ENCODE results near the gene ATG4C. TPM values are rescaled to one million over a fixed set of nuclear protein-coding genes. Genes with fewer than 3 reads are reported as not detected.

ATG4C gene
- total RNA-seq, 1 experiment from 2014 or later = 2.0 TPM

DNA sequence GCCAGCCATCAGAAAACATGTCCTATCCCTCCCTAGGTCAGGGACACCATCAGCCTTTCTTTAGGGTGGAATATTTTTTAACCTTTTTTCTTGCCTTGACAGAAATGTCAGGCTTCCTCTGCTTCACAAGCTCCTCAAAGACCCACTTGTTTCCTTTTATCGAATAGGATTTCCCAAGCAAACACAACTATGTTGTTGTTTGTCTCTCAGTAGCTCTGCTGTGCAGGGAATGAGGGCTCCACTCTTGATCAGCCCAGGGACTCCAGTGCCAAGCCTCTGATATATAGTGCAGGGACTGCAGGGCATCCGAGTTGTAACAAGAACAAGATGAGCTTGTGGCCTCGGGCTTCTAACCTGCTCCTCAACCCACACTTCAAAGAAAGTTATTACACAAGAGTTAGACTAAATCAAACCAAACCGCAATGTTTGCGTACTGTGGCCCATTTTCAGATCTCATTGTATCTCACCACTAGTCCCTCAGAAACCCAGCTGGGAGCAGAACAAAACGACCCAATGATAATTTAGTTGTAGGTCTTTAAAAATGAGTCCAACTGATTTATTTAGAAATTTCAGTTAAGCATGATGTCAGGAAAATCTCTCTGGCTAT is 108.1 kb downstream of the ATG4C start:
- DNase-seq (ENCODE audit: low spot score) = no peak
- in situ Hi-C loops (cut with HindIII; ENCODE audit: low sequenced_read_pairs) = no loop called here

DNA sequence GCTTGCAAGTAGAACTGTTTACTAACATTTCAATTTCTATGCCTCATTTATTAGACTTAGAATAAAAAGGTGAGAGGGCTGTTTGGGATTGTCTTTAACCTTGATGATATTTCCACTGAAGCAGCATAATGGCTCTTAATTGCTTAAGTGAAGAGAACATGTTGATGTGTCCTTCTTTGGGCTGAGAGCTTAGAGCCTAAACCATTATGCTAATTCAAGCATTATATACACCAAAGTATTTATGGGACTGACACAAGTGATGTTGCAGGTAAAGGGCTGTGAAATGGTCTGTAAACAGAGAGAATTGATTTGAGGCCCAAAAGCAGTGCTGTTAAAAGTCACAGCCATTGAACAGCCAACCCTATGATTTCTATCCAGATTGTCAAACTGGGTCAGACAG is 113.9 kb downstream of the ATG4C start:
- no peak for DNase-seq (ENCODE audit: low spot score)
- in situ Hi-C loops (cut with HindIII; ENCODE audit: low sequenced_read_pairs) = no loop called here

DNA sequence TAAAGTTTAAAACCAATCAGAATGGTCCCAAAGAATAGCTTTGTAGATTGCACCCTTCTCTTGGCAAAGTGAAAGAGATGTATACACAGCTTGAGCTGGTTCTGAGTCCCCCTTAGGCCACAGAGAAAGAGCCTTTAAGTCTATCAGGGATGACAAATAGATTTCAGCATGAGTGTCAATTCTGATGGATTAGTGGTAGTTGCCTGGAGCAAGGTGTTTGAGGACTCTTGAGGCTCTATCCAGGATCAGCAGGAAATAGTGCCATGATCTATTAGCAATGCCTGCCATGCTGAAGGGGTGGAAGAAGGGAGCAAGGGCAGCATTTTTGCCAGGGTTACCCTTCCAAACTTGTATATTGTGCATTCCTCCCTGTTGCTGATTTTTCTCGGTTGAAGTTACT is 116.6 kb downstream of the ATG4C start:
- DNase-seq (ENCODE audit: low spot score) = no peak
- in situ Hi-C loops (cut with HindIII; ENCODE audit: low sequenced_read_pairs) = no loop called here

DNA sequence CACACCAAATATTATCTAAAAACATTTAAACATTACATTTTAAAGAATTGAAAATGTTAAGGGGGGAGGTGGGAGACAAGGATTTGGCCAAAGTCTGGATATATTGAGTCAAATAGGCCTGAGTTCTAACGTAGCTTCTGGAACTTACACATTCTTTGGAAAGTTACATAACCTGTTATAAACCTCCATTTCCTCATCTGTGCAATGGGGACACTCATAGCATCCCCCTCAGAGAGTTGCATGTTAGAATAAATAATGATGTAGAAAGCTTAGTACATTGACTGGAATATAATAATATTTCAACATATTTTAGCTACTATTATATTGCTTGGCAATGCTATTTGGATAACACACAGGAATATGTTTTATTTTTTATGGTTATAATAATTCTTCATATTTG is 117.7 kb downstream of the ATG4C start:
- in situ Hi-C loops (cut with HindIII; ENCODE audit: low sequenced_read_pairs) = no loop called here
- no peak for DNase-seq (ENCODE audit: low spot score)

DNA sequence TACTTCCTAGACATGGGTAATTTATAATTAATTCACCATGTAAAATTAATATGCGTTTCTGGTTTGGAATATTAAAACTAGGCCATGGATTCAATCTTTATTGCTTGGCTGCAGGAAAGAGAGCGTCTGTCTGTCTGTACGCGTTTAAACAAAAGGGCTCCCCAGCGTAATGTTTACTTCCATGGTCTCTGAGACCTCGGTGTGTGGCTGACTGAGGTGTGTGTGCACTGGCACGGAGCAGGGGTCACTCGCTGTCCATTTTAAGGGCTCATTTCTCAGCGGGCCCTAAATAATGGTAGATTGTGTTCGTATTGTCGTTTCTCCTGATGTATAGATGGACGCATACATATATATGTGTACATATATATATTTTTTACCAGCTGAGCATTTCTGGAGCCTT is 119.6 kb downstream of the ATG4C start:
- DNase-seq (ENCODE audit: low spot score) = no peak

DNA sequence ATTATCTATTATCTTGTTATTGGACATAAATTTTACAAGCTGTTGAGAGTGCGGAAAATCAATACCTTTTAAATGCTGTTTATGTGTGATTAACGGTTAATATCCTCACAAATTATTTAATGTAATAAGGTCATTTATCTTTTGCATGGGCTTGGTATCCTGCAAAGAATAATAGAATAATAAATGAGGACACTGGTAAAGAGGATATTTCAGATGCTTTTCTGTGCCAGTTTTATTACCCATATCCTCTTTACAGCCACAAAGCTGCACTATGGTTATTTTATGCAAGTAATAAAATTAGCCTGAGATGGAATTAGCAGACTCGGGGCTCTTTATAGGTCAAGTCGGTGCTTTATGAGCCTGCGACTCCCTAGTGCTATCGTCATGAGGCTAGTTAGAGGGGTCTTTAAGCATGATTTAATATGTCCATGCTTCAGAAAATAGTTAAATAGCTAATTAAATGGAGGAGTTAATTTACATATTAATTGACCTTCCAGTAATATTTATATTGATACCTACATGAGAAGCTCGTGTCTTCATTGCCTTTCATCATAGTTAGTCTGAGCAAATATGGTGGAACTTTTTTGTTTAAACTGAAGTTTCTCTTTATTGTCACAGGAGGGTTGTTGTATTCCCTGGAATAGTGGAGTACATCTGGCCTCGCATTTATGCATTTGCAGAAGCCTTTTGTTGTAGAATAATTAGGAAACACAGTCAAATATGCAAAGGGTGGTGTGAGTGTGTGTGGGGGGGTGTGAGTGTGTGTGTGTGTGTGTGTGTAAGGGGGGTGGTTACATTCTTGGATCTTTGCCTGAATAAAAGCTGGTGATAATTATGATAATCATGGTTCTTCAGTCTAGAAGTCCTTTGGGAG is 120.3 kb downstream of the ATG4C start:
- in situ Hi-C loops (cut with HindIII; ENCODE audit: low sequenced_read_pairs) = no loop called here

More for the DNA sequence above, 119.6 kb downstream of the ATG4C start:
- in situ Hi-C loops (cut with HindIII; ENCODE audit: low sequenced_read_pairs) = no loop called here

DNA sequence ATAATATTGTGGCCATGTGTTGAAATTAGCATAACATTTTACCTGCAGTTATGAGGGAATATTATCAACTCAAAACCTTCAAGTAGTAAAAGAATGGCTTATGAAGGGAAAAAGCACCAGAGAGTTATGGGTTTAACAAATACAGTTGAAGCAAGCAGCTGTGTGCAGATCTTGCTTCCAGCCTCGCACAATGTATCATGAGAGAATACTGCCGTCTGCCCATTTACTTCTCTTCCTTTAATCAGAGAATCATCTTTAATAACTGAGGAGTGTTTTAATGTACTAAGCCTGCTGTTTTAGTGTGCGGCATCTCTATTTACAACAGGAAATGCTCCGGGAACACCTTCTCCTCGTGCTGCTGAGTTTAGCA is 120.9 kb downstream of the ATG4C start:
- in situ Hi-C loops (cut with HindIII; ENCODE audit: low sequenced_read_pairs) = no loop called here
- DNase-seq (ENCODE audit: low spot score) = no peak

More for the DNA sequence above, 120.3 kb downstream of the ATG4C start:
- DNase-seq (ENCODE audit: low spot score) = no peak

DNA sequence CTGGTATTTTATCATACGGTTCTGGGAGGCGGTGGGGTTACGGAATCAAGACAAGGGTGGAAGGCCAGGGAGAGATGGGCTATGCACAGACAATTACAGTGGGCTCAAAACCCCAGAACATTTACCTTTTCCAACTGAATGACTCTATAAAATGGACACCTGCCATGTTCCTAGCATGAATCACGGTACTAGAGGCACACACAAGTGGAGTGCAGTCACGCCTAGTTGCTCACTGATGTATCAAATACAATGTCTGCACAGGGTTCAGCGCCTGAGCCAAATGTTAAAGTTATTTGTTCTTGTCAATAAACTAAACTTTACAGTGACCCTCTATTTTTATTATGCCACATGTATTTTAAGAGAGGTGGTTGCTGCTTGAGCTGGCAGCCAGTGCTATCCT is 121.4 kb downstream of the ATG4C start:
- DNase-seq (ENCODE audit: low spot score) = no peak
- in situ Hi-C loops (cut with HindIII; ENCODE audit: low sequenced_read_pairs) = no loop called here

DNA sequence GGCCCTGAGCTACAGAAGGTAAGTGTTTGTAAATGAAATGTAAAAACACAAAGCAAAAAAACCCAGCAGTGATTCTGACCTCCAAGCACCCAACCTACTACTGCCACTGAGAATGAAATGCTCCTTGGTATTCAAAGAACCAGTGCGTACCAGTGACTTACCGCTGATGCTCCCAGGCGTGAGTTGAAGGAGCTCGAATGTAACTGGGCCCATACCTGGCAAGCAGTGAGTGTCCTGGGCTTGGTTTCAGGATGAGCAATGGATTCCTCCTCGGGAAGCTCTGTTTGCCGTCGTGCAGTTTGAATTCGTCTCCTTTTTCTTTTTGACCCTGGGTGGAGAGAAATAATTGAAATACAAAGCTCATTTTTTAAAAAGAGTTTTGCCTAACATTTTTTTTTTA is 121.9 kb downstream of the ATG4C start:
- DNase-seq (ENCODE audit: low spot score) = no peak
- in situ Hi-C loops (cut with HindIII; ENCODE audit: low sequenced_read_pairs) = no loop called here

DNA sequence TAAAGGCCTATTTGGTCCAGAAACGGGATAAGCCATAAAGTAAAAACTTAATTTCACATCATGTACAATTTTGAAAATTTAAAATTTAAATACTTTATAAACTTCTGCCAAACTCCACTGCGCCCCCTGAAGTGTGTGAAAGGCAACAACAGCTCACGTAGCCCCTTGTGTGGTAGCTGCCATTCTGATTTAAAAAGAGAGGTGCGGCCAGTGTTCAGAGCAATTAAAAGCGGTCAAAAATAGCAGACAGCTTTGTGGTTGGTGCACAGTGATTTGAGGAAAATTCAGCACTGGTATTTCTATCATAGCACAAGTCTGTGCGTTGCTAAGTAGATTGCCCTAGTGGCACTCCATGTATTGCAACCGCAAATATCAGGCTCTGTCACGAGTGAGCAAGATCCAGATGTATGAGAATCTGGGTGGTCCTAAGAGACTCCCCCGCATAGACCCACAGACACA is 122.5 kb downstream of the ATG4C start:
- in situ Hi-C loops (cut with HindIII; ENCODE audit: low sequenced_read_pairs) = no loop called here
- peak; percentile 2 for DNase-seq (ENCODE audit: low spot score)

DNA sequence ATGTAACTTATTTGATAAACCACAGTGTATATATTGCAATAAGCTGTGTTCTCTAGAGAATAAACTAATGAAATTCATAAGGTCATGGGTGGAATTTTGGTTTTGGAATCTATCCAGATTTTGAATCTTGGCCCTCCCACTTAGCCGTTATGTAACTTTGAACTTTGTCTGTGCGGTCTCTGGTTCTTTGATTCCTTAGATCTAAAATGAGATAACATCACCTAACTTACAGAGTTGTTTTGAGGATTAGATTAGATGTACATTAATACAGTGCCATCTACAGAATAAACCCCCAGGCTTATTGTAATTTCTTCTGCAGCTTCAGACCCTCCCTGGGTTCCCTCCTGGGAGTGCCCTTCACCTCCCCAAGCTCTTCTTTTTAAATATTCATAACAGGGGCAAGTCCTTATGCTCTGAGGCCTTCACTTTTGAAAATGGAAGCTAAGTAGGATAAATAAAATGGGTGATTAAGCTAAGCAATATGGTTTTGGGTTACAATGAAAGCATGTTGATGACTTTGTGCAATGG is 124.3 kb downstream of the ATG4C start:
- in situ Hi-C loops (cut with HindIII; ENCODE audit: low sequenced_read_pairs) = no loop called here
- DNase-seq (ENCODE audit: low spot score) = no peak

DNA sequence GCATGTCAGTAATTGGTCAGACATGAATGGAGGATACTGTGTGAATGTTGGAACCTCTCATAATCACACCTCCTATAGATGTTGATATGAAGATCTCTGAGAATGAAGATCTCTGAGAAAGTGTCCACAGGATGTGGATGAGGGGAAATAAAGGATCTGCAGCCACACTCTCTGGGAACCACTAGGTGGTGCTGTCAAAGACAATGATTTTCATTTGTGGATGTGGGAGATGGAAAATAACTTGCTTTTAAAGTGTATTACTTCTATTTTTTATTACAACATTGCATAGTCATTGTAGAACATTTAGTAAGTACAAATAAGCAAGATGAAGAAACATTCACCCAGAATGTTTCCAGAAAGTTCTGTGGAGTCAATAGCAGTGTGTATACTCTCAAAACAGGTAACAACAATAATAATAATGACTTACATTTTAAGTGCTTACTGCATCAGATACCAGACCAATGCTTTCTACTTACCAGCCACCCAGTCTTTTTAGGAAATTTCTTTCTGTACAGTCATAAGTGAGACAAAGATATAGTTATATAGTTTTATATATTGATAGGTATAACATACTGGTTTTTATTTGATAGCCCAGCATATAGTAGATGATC is 128.2 kb downstream of the ATG4C start:
- DNase-seq (ENCODE audit: low spot score) = no peak

More for the DNA sequence above, 128.2 kb downstream of the ATG4C start:
- in situ Hi-C loops (cut with HindIII; ENCODE audit: low sequenced_read_pairs) = no loop called here

Other genes with a start within 250 kb of the ATG4C start
- not detected in 2 replicates for gene ANGPTL3, start 186.6 kb upstream of the ATG4C start, total RNA-seq (2014; rRNA removed; shearing (Covaris generic))
- 24.7 and 105 TPM in 2 replicates for gene DOCK7, start 95.7 kb upstream of the ATG4C start, total RNA-seq (2014; rRNA removed; shearing (Covaris generic))

All from G401 (cell line).